Choroid plexus epithelial cell (primary cell): ENCODE data around the gene SLC6A3.

Experiments used
- DNase-seq: peaks from one replicate; pipeline ENCODE4 v3.0.0-alpha.2; 2010; ENCODE audit warnings: low read depth
- H3K4me3 ChIP-seq: 2 replicates; pipeline ENCODE4 v1.5.1; 2011; ENCODE audit warnings: low read depth, mild to moderate bottlenecking, control low read depth, low read length, moderate library complexity
- TF ChIP-seq, protein P1 (sequence below): conservative IDR thresholded peaks from 2 replicates; pipeline ENCODE4 v1.5.1; 2011; ENCODE audit warnings: low read depth, mild to moderate bottlenecking, control low read depth, inconsistent platforms, low read length, moderate library complexity

Gene SLC6A3

DNA sequence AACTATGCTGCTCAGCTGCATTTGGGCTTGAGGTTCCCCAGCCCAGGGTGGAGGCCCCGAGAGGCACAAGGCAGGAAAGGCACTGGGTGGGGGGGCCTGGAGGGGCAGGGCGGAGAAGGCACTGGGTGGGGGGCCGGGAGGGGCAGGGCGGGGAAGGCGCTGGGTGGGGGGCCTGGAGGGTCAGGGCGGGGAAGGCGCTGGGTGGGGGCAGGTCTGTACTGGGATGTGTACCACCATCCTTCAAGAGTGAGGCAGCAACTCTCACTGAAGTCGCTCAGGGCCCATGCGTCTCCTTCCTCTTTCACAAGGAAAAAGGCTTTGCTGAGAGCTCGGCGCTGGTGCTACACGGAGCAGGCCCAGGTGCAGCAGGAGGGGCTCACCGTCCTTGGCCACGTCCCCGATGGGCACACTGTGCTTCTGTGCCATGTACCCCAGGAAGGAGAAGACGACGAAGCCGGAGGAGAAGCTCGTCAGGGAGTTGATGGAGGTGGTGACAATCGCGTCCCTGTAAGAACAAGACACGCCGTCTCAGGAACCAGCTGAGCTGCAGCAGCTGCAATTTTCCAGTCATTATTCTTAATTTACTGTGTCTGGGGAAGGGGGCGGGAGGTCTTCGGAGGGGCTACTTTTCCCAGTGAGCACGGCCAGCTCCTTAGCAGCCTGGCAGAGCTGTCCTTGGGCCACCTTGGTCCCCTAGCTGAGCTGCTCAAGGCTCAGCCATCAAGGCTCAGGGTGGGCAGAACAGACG is 30.8 kb downstream of the SLC6A3 start:
- H3K4me3 ChIP-seq = no peak overlapping the region
- TF ChIP-seq, protein P1, sequence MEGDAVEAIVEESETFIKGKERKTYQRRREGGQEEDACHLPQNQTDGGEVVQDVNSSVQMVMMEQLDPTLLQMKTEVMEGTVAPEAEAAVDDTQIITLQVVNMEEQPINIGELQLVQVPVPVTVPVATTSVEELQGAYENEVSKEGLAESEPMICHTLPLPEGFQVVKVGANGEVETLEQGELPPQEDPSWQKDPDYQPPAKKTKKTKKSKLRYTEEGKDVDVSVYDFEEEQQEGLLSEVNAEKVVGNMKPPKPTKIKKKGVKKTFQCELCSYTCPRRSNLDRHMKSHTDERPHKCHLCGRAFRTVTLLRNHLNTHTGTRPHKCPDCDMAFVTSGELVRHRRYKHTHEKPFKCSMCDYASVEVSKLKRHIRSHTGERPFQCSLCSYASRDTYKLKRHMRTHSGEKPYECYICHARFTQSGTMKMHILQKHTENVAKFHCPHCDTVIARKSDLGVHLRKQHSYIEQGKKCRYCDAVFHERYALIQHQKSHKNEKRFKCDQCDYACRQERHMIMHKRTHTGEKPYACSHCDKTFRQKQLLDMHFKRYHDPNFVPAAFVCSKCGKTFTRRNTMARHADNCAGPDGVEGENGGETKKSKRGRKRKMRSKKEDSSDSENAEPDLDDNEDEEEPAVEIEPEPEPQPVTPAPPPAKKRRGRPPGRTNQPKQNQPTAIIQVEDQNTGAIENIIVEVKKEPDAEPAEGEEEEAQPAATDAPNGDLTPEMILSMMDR = no peak
- no peak for DNase-seq

DNA sequence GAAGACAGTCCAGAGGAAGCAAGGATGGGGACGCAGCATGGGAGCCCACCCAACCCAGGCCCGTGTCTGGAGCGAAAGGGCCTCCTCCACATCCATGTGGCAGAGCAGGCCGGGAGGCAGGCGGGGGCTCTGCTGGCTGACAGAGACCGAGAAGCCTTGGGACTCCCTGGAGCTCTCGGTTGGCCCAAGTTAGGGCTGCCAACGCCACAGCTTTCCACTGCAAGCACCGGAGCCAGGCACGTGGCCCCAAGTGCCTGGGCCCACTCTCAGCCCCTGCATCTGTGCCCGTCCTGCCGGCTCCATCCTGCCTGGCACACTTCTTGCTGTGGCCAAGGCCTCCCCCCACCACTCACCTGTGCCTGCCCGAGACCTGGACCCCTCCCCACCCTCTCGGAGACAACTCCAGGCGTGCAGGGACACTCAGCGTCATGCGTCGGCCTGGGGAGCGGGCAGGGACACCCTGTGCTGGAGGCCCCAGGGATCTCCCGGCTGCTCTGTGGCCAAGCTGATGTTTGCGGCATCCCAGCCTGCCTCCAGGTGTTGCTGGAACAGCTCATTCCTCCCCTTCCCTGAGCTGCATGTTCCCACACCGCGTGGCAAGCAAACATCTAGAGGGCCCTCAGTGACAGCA is 31.5 kb downstream of the SLC6A3 start:
- TF ChIP-seq, protein P1 = no peak
- no peak for DNase-seq
- no peak overlapping the region for H3K4me3 ChIP-seq

DNA sequence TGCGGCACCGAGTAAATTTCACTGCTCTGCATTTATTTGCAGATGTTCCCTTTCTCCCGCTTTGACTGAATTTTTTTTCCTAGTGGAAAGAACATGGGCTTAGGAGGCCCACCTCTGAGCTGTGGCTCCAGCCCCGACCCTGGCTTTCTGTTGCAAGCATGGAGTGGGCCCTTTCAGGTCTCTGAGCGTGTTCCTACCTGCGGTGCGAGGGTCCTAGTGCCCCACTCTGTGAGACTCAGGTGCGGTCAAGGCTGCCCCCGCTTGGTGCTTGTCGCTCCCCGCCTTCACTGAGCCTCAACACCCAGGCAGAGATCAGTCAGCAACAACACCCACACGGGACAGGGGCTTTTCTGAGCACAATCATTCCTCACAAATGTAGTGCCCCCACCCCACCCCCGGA is 32.0 kb downstream of the SLC6A3 start:
- no peak for DNase-seq
- TF ChIP-seq, protein P1 = no peak

DNA sequence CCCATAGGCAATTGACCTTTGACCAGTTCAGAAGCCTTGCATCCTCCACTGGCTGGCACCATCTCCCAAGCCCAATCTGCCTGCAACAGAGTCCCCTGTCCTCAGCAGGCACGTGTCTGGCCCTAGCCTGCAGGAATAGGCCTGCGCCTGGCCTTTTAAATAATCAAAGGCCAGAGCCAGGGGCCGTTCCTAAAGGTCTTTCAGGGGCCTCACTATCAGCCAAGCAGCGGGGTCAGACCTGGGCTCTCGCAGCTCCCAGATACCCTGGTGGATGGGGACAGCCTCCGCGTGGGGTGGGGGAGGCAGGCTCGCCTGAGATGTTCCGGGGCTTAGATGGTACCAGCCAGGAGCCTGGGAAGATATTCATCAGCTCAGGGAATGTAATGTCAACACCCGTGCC is 32.6 kb downstream of the SLC6A3 start:
- H3K4me3 ChIP-seq = no peak overlapping the region
- DNase-seq = no peak
- TF ChIP-seq, protein P1 = no peak

More for the DNA sequence above, 32.0 kb downstream of the SLC6A3 start:
- H3K4me3 ChIP-seq = no peak overlapping the region

DNA sequence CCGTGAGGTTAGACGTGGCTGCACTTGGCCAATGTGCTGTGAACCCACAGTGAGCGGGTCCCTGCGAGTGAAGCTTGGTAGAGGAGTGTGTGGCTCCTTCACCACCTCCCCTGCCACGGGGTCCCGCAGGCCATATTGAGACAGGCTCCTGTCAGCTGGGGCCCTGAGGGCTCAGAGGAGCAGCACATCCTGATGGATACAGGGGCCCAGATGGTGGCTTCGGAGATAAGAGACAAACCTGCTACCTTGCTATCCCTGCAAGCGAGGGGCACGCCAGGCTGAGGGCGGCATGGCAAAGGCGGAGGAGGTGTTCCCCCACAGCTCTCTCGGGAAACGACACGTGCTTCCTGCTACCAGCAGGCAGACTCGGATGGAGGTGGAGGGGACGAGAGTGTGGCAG is 33.1 kb downstream of the SLC6A3 start:
- DNase-seq = no peak
- H3K4me3 ChIP-seq = no peak overlapping the region
- TF ChIP-seq, protein P1 = no peak

DNA sequence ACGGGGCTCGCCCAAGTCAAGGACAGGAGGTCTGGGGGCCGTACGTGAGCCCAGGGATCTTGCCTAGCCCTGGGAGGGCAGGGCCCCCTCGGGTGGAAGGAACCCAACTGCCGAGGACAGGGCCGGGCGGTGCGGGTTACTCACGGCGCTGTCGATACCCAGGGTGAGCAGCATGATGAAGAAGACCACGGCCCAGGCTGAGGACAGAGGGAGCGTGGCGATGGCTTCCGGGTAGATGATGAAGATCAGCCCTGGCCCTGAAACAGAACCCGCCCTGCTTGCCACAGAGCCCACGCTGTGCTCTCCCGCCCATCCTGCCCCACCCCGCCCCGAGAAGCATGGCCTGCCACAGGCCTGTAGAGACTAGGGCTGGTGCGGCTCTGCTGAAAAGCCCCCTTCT is 34.1 kb downstream of the SLC6A3 start:
- no peak for DNase-seq
- TF ChIP-seq, protein P1 = no peak
- no peak overlapping the region for H3K4me3 ChIP-seq
